Measurements from ENCODE around the gene NUFIP2. TPM values are rescaled to one million over a fixed set of nuclear protein-coding genes. Genes with fewer than 3 reads are reported as not detected.

The NUFIP2 gene
- total RNA-seq, 6 donors from 2014 or later, result 17.9 to 85.9 (median 38.4) TPM

GRCh38 chr17:29214215-29215146 is 79.5 kb downstream of the NUFIP2 start:
- ATAC-seq (ENCODE audit: low FRiP score in 2 of 2), result peak in 1 of 2 donors; percentile 47
- WGBS, 2 donors, result 81 to 91% methylated on average over 7 to 8 of the region's 8 CpGs

DNA sequence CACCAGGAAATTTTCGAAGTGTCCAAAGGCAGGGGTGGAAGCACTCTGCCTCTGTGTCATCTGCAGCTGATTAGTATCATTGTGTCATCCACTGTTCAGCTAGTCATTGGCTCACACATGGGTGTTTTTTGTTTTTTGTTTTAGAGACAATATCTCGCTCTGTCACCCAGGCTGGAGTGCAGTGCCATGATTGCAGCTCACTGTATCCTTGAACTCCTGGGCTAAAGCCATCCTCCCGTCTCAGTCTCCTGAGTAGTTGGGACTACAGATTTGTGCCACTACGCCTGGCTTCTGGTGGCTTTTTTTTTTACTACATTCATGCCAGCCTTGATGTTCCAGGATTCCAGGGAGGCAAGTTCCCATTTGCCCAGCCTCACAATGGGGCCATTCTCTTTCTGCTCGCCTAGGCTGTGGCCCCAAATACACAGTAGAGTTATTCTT is 81.2 kb downstream of the NUFIP2 start:
- no peak overlapping the region for H3K4me3 ChIP-seq
- TF ChIP-seq EP300 (IDR thresholded peaks at IDR 0.05) (no peak), POLR2AphosphoS5 (IDR thresholded peaks at IDR 0.05) (no peak), CTCF (IDR thresholded peaks at IDR 0.05) (no peak), POLR2A (IDR thresholded peaks at IDR 0.05) (no peak)
- ATAC-seq (ENCODE audit: low FRiP score in 2 of 2) (peak in 1 of 2 donors; percentile 59), DNase-seq (no peak)
- 88 to 91% methylated on average over 5 of the region's 5 CpGs for WGBS, 2 donors
- no peak overlapping the region for H3K27ac ChIP-seq
- no peaks in the 10 kb centered on the region for H3K36me3 ChIP-seq
- H3K9me3 ChIP-seq, result no peaks in the 10 kb centered on the region
- H3K4me1 ChIP-seq, result no peaks in the 10 kb centered on the region
- H3K27me3 ChIP-seq, result no peaks in the 10 kb centered on the region

More at GRCh38 chr17:29214215-29215146, 79.5 kb downstream of the NUFIP2 start:
- H3K4me3 ChIP-seq, result no peak overlapping the region
- TF ChIP-seq CTCF (IDR thresholded peaks at IDR 0.05) (no peak), POLR2AphosphoS5 (IDR thresholded peaks at IDR 0.05) (no peak), EP300 (IDR thresholded peaks at IDR 0.05) (no peak), POLR2A (IDR thresholded peaks at IDR 0.05) (no peak)
- peaks cover 4 to 5% (median 4%) of the 10 kb centered on the region in 4 donors for H3K4me1 ChIP-seq
- no peak overlapping the region for H3K27ac ChIP-seq
- no peaks in the 10 kb centered on the region for H3K36me3 ChIP-seq
- no peaks in the 10 kb centered on the region for H3K27me3 ChIP-seq
- H3K9me3 ChIP-seq, result no peaks in the 10 kb centered on the region
- DNase-seq, result peak in 1 of 2 donors; percentile 63

GRCh38 chr17:29212094-29212631 is 81.8 kb downstream of the NUFIP2 start:
- 100% methylated on average over 1 of the region's 1 CpG for WGBS, 2 donors
- ATAC-seq (ENCODE audit: low FRiP score in 2 of 2), result no peak
- no peaks in the 10 kb centered on the region for H3K4me1 ChIP-seq
- H3K27me3 ChIP-seq, result no peaks in the 10 kb centered on the region
- H3K36me3 ChIP-seq, result no peaks in the 10 kb centered on the region
- no peak overlapping the region for H3K27ac ChIP-seq
- no peak overlapping the region for H3K4me3 ChIP-seq
- no peaks in the 10 kb centered on the region for H3K9me3 ChIP-seq
- TF ChIP-seq POLR2A (IDR thresholded peaks at IDR 0.05) (no peak), CTCF (IDR thresholded peaks at IDR 0.05) (no peak), POLR2AphosphoS5 (IDR thresholded peaks at IDR 0.05) (no peak), EP300 (IDR thresholded peaks at IDR 0.05) (no peak)
- no peak for DNase-seq

DNA sequence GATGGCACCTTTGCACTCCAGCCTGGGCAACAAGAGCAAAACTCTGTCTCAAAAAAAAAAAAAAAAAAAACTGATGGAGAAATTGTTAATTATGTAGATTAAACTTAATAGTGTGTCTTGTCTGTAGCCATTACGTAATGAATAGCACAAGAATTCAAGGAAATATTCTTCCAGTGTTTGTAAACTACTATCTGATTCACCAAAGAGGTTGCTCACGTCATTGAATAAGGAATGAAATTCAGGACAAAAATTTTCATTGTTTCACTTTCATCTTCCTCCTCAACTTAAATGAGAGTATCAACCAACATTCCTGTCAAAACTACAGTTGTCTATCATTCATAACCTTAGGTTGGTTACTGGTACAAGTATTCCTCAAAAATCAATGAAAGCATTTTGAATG is 83.1 kb downstream of the NUFIP2 start:
- Histone ChIP-seq H3K9me3 (no peaks in the 10 kb centered on the region), H3K4me3 (no peak overlapping the region), H3K36me3 (no peaks in the 10 kb centered on the region), H3K4me1 (no peaks in the 10 kb centered on the region), H3K27ac (no peak overlapping the region), H3K27me3 (no peaks in the 10 kb centered on the region)
- WGBS, 2 donors, result 63 to 65% methylated on average over 2 of the region's 2 CpGs
- TF ChIP-seq POLR2AphosphoS5 (IDR thresholded peaks at IDR 0.05) (no peak), CTCF (IDR thresholded peaks at IDR 0.05) (no peak), EP300 (IDR thresholded peaks at IDR 0.05) (no peak), POLR2A (IDR thresholded peaks at IDR 0.05) (no peak)
- ATAC-seq (ENCODE audit: low FRiP score in 2 of 2), result no peak
- no peak for DNase-seq

All from upper lobe of left lung (tissue), 6 donors.